Measurements from ENCODE around the gene ZNF879. TPM values are rescaled to one million over a fixed set of nuclear protein-coding genes. Genes with fewer than 3 reads are reported as not detected.

Gene ZNF879
- total and polyA plus RNA-seq, 5 donors: 3.0 to 6.2 (median 5.1) TPM

GRCh38 chr5:178991190-178992145 lies 32.1 kb upstream of the ZNF879 start:
- ATAC-seq: no peak
- intact Hi-C loops (cut with DNase I): no loop called here
- DNase-seq: no peak
- 92% methylated on average over 28 of the region's 28 CpGs for WGBS
- no peak overlapping the region for H3K4me3 ChIP-seq (ENCODE audit: low read length)
- H3K9me3 ChIP-seq (ENCODE audit: control insufficient read depth, low read length): peaks cover 5% of the 10 kb centered on the region
- H3K4me1 ChIP-seq (ENCODE audit: control insufficient read depth, insufficient read depth, low read length): no peaks in the 10 kb centered on the region
- H3K27ac ChIP-seq (ENCODE audit: low read length): no peak overlapping the region
- no peaks in the 10 kb centered on the region for H3K27me3 ChIP-seq (ENCODE audit: control insufficient read depth, insufficient read depth)

GRCh38 chr5:178992291-178992895 lies 31.2 kb upstream of the ZNF879 start:
- peaks cover 5% of the 10 kb centered on the region for H3K9me3 ChIP-seq (ENCODE audit: control insufficient read depth, low read length)
- no peak for DNase-seq
- no peaks in the 10 kb centered on the region for H3K4me1 ChIP-seq (ENCODE audit: control insufficient read depth, insufficient read depth, low read length)
- H3K27ac ChIP-seq (ENCODE audit: low read length): no peak overlapping the region
- no peak for ATAC-seq
- WGBS: 59% methylated on average over 9 of the region's 9 CpGs
- no peak overlapping the region for H3K4me3 ChIP-seq (ENCODE audit: low read length)
- intact Hi-C loops (cut with DNase I): no loop called here
- no peaks in the 10 kb centered on the region for H3K27me3 ChIP-seq (ENCODE audit: control insufficient read depth, insufficient read depth)

- Histone ChIP-seq H3K4me3 (ENCODE audit: low read length) (no peak overlapping the region), H3K4me1 (ENCODE audit: control insufficient read depth, insufficient read depth, low read length) (no peaks in the 10 kb centered on the region), H3K9me3 (ENCODE audit: control insufficient read depth, low read length) (peaks cover 5% of the 10 kb centered on the region), H3K27ac (ENCODE audit: low read length) (no peak overlapping the region), H3K27me3 (ENCODE audit: control insufficient read depth, insufficient read depth) (no peaks in the 10 kb centered on the region)
- intact Hi-C loops (cut with DNase I): no loop called here
- DNase-seq (no peak), ATAC-seq (no peak)
- WGBS: 63% methylated on average over 20 of the region's 20 CpGs
Measured at GRCh38 chr5:178993236-178993765, 30.3 kb upstream of the ZNF879 start.

- no peak overlapping the region for H3K27ac ChIP-seq (ENCODE audit: low read length)
- intact Hi-C loops (cut with DNase I): no loop called here
- peaks cover 5% of the 10 kb centered on the region for H3K9me3 ChIP-seq (ENCODE audit: control insufficient read depth, low read length)
- no peak overlapping the region for H3K4me3 ChIP-seq (ENCODE audit: low read length)
- no peak for DNase-seq
- no peak for ATAC-seq
- H3K4me1 ChIP-seq (ENCODE audit: control insufficient read depth, insufficient read depth, low read length): no peaks in the 10 kb centered on the region
- 22% methylated on average over 53 of the region's 53 CpGs for WGBS
- no peaks in the 10 kb centered on the region for H3K27me3 ChIP-seq (ENCODE audit: control insufficient read depth, insufficient read depth)
Measured at GRCh38 chr5:178993955-178994579, 29.5 kb upstream of the ZNF879 start.

GRCh38 chr5:178994580-178995340 lies 28.8 kb upstream of the ZNF879 start, which contains the start of gene GRM6:
GRM6 (minus strand) TSS chr5:178995320; CDS start chr5:178994944, 376 bp downstream.
- Histone ChIP-seq H3K27me3 (ENCODE audit: control insufficient read depth, insufficient read depth) (no peaks in the 10 kb centered on the region), H3K4me3 (ENCODE audit: low read length) (no peak within 1 kb of the TSS), H3K9me3 (ENCODE audit: control insufficient read depth, low read length) (peaks cover 2% of the 10 kb centered on the region), H3K4me1 (ENCODE audit: control insufficient read depth, insufficient read depth, low read length) (no peaks in the 10 kb centered on the region), H3K27ac (ENCODE audit: low read length) (no peak within 1 kb of the TSS)
- WGBS: 2% methylated on average over 96 of the region's 97 CpGs
- no peak for DNase-seq
- ATAC-seq: no peak
- intact Hi-C loops (cut with DNase I): no loop called here

- DNase-seq (no peak), ATAC-seq (no peak)
- H3K27me3 ChIP-seq (ENCODE audit: control insufficient read depth, insufficient read depth): no peaks in the 10 kb centered on the region
- 10% methylated on average over 6 of the region's 6 CpGs for WGBS
- H3K27ac ChIP-seq (ENCODE audit: low read length): no peak overlapping the region
- no peaks in the 10 kb centered on the region for H3K4me1 ChIP-seq (ENCODE audit: control insufficient read depth, insufficient read depth, low read length)
- H3K4me3 ChIP-seq (ENCODE audit: low read length): no peak overlapping the region
- intact Hi-C loops (cut with DNase I): no loop called here
- H3K9me3 ChIP-seq (ENCODE audit: control insufficient read depth, low read length): no peaks in the 10 kb centered on the region
Measured at GRCh38 chr5:178995341-178995690, 28.3 kb upstream of the ZNF879 start.

- intact Hi-C loops (cut with DNase I): no loop called here
- Histone ChIP-seq H3K27ac (ENCODE audit: low read length) (no peak overlapping the region), H3K9me3 (ENCODE audit: control insufficient read depth, low read length) (no peaks in the 10 kb centered on the region), H3K4me3 (ENCODE audit: low read length) (no peak overlapping the region), H3K4me1 (ENCODE audit: control insufficient read depth, insufficient read depth, low read length) (no peaks in the 10 kb centered on the region), H3K27me3 (ENCODE audit: control insufficient read depth, insufficient read depth) (no peaks in the 10 kb centered on the region)
- no peak for ATAC-seq
- DNase-seq: no peak
- WGBS: 63% methylated on average over 11 of the region's 11 CpGs
Measured at GRCh38 chr5:178996156-178996555, 27.4 kb upstream of the ZNF879 start.

GRCh38 chr5:178997191-178997590 lies 26.4 kb upstream of the ZNF879 start:
- WGBS: 67% methylated on average over 6 of the region's 6 CpGs

GRCh38 chr5:178998441-178998840 lies 25.2 kb upstream of the ZNF879 start:
- H3K27ac ChIP-seq (ENCODE audit: low read length): no peak overlapping the region
- 94% methylated on average over 13 of the region's 13 CpGs for WGBS
- DNase-seq (no peak), ATAC-seq (no peak)
- H3K4me3 ChIP-seq (ENCODE audit: low read length): no peak overlapping the region
- no peaks in the 10 kb centered on the region for H3K27me3 ChIP-seq (ENCODE audit: control insufficient read depth, insufficient read depth)
- no peaks in the 10 kb centered on the region for H3K9me3 ChIP-seq (ENCODE audit: control insufficient read depth, low read length)
- intact Hi-C loops (cut with DNase I): no loop called here
- no peaks in the 10 kb centered on the region for H3K4me1 ChIP-seq (ENCODE audit: control insufficient read depth, insufficient read depth, low read length)

More at GRCh38 chr5:178997191-178997590, 26.4 kb upstream of the ZNF879 start:
- Histone ChIP-seq H3K9me3 (ENCODE audit: control insufficient read depth, low read length) (no peaks in the 10 kb centered on the region), H3K4me3 (ENCODE audit: low read length) (no peak overlapping the region), H3K27ac (ENCODE audit: low read length) (no peak overlapping the region), H3K4me1 (ENCODE audit: control insufficient read depth, insufficient read depth, low read length) (no peaks in the 10 kb centered on the region), H3K27me3 (ENCODE audit: control insufficient read depth, insufficient read depth) (no peaks in the 10 kb centered on the region)
- no peak for DNase-seq
- intact Hi-C loops (cut with DNase I): no loop called here
- no peak for ATAC-seq

- DNase-seq (no peak), ATAC-seq (no peak)
- WGBS: 72% methylated on average over 2 of the region's 2 CpGs
- Histone ChIP-seq H3K9me3 (ENCODE audit: control insufficient read depth, low read length) (no peaks in the 10 kb centered on the region), H3K4me1 (ENCODE audit: control insufficient read depth, insufficient read depth, low read length) (no peaks in the 10 kb centered on the region), H3K27me3 (ENCODE audit: control insufficient read depth, insufficient read depth) (no peaks in the 10 kb centered on the region), H3K27ac (ENCODE audit: low read length) (no peak overlapping the region), H3K4me3 (ENCODE audit: low read length) (no peak overlapping the region)
- intact Hi-C loops (cut with DNase I): no loop called here
Measured at GRCh38 chr5:179006564-179006963, 17.0 kb upstream of the ZNF879 start.

All from right cardiac atrium (tissue), 5 donors.